Measurements from ENCODE around the gene TOMM40. TPM values are rescaled to one million over a fixed set of nuclear protein-coding genes. Genes with fewer than 3 reads are reported as not detected.
A peak's percentile ranks its signal among the peaks of the same experiment; 100 is the strongest.

The TOMM40 gene
- total and polyA plus RNA-seq, 2 of the 13 experiments (the other 11 are each of a cell fraction or from before 2014, with no cell fraction given) = 72.0 to 110 TPM

DNA sequence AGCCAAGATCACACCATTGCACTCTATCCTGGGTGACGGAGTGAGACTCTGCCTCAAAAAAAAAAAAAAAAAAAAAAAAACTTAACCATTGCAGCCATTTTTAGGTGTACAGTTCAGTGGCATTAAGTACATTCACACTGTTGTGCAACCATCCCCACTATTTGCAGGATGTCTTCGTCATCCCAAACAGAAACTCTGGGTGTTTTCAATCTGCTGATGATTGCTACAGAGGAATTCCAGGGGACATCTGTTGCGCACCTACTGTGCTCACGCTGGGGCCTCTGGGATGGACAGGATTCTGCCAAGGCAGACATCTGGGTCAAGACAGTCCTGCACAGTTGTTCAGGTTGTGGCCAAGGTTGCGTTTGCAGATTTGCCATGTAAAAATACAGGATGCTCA is 48.6 kb downstream of the TOMM40 start (continued):
- TF ChIP-seq, protein P1, sequence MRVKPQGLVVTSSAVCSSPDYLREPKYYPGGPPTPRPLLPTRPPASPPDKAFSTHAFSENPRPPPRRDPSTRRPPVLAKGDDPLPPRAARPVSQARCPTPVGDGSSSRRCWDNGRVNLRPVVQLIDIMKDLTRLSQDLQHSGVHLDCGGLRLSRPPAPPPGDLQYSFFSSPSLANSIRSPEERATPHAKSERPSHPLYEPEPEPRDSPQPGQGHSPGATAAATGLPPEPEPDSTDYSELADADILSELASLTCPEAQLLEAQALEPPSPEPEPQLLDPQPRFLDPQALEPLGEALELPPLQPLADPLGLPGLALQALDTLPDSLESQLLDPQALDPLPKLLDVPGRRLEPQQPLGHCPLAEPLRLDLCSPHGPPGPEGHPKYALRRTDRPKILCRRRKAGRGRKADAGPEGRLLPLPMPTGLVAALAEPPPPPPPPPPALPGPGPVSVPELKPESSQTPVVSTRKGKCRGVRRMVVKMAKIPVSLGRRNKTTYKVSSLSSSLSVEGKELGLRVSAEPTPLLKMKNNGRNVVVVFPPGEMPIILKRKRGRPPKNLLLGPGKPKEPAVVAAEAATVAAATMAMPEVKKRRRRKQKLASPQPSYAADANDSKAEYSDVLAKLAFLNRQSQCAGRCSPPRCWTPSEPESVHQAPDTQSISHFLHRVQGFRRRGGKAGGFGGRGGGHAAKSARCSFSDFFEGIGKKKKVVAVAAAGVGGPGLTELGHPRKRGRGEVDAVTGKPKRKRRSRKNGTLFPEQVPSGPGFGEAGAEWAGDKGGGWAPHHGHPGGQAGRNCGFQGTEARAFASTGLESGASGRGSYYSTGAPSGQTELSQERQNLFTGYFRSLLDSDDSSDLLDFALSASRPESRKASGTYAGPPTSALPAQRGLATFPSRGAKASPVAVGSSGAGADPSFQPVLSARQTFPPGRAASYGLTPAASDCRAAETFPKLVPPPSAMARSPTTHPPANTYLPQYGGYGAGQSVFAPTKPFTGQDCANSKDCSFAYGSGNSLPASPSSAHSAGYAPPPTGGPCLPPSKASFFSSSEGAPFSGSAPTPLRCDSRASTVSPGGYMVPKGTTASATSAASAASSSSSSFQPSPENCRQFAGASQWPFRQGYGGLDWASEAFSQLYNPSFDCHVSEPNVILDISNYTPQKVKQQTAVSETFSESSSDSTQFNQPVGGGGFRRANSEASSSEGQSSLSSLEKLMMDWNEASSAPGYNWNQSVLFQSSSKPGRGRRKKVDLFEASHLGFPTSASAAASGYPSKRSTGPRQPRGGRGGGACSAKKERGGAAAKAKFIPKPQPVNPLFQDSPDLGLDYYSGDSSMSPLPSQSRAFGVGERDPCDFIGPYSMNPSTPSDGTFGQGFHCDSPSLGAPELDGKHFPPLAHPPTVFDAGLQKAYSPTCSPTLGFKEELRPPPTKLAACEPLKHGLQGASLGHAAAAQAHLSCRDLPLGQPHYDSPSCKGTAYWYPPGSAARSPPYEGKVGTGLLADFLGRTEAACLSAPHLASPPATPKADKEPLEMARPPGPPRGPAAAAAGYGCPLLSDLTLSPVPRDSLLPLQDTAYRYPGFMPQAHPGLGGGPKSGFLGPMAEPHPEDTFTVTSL (CRISPR knock-in tag; IDR thresholded peaks at IDR 0.05; ENCODE audit: borderline replicate concordance) = no peak
- TF ChIP-seq MED1 (CRISPR knock-in tag; IDR thresholded peaks at IDR 0.05) = peak; percentile 73; the same call in 1 of the 2 replicates
- TF ChIP-seq BCL6 (CRISPR knock-in tag; IDR thresholded peaks at IDR 0.05) = peak; percentile 44; the same call in 1 of the 2 replicates
- TF ChIP-seq PRPF4 (IDR thresholded peaks at IDR 0.05; ENCODE audit: low read depth, low read length, poor library complexity, severe bottlenecking) = no peak
- TF ChIP-seq ZNF326 (CRISPR knock-in tag; IDR thresholded peaks at IDR 0.05; ENCODE audit: borderline replicate concordance) = no peak
- no peak for TF ChIP-seq ETV6 (CRISPR knock-in tag; conservative IDR thresholded peaks at IDR 0.05)
- TF ChIP-seq ZNF564 (CRISPR knock-in tag; IDR thresholded peaks at IDR 0.05) = no peak
- TF ChIP-seq MAF1 (CRISPR knock-in tag; IDR thresholded peaks at IDR 0.05; ENCODE audit: borderline replicate concordance) = no peak
- TF ChIP-seq NFIC (IDR thresholded peaks at IDR 0.05; ENCODE audit: low read length) = 0 out of 2 replicates have a peak, but pooled peaks have one; percentile 18
- no peak for TF ChIP-seq TSC22D2 (CRISPR knock-in tag; IDR thresholded peaks at IDR 0.05; ENCODE audit: borderline replicate concordance)
- TF ChIP-seq ZSCAN30 (CRISPR knock-in tag; IDR thresholded peaks at IDR 0.05) = no peak
- peak; percentile 98 for TF ChIP-seq ZKSCAN1 (IDR thresholded peaks at IDR 0.05; ENCODE audit: low read length)
- TF ChIP-seq ARNT2 (CRISPR knock-in tag; IDR thresholded peaks at IDR 0.05; ENCODE audit: low read depth) = no peak
- TF ChIP-seq HDAC6 (IDR thresholded peaks at IDR 0.05; ENCODE audit: low read depth, low read length) = no peak
- TF ChIP-seq, protein P2, sequence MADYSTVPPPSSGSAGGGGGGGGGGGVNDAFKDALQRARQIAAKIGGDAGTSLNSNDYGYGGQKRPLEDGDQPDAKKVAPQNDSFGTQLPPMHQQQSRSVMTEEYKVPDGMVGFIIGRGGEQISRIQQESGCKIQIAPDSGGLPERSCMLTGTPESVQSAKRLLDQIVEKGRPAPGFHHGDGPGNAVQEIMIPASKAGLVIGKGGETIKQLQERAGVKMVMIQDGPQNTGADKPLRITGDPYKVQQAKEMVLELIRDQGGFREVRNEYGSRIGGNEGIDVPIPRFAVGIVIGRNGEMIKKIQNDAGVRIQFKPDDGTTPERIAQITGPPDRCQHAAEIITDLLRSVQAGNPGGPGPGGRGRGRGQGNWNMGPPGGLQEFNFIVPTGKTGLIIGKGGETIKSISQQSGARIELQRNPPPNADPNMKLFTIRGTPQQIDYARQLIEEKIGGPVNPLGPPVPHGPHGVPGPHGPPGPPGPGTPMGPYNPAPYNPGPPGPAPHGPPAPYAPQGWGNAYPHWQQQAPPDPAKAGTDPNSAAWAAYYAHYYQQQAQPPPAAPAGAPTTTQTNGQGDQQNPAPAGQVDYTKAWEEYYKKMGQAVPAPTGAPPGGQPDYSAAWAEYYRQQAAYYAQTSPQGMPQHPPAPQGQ (CRISPR knock-in tag; IDR thresholded peaks at IDR 0.05; ENCODE audit: borderline replicate concordance) = no peak
- TF ChIP-seq, protein P3, sequence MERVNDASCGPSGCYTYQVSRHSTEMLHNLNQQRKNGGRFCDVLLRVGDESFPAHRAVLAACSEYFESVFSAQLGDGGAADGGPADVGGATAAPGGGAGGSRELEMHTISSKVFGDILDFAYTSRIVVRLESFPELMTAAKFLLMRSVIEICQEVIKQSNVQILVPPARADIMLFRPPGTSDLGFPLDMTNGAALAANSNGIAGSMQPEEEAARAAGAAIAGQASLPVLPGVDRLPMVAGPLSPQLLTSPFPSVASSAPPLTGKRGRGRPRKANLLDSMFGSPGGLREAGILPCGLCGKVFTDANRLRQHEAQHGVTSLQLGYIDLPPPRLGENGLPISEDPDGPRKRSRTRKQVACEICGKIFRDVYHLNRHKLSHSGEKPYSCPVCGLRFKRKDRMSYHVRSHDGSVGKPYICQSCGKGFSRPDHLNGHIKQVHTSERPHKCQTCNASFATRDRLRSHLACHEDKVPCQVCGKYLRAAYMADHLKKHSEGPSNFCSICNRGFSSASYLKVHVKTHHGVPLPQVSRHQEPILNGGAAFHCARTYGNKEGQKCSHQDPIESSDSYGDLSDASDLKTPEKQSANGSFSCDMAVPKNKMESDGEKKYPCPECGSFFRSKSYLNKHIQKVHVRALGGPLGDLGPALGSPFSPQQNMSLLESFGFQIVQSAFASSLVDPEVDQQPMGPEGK (CRISPR knock-in tag; IDR thresholded peaks at IDR 0.05) = 0 out of 2 replicates have a peak, but pooled peaks have one; percentile 33
- TF ChIP-seq, protein P4, sequence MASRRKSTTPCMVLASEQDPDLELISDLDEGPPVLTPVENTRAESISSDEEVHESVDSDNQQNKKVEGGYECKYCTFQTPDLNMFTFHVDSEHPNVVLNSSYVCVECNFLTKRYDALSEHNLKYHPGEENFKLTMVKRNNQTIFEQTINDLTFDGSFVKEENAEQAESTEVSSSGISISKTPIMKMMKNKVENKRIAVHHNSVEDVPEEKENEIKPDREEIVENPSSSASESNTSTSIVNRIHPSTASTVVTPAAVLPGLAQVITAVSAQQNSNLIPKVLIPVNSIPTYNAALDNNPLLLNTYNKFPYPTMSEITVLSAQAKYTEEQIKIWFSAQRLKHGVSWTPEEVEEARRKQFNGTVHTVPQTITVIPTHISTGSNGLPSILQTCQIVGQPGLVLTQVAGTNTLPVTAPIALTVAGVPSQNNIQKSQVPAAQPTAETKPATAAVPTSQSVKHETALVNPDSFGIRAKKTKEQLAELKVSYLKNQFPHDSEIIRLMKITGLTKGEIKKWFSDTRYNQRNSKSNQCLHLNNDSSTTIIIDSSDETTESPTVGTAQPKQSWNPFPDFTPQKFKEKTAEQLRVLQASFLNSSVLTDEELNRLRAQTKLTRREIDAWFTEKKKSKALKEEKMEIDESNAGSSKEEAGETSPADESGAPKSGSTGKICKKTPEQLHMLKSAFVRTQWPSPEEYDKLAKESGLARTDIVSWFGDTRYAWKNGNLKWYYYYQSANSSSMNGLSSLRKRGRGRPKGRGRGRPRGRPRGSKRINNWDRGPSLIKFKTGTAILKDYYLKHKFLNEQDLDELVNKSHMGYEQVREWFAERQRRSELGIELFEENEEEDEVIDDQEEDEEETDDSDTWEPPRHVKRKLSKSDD (CRISPR knock-in tag; IDR thresholded peaks at IDR 0.05; ENCODE audit: low read depth) = peak; percentile 69; the same call in 1 of the 2 replicates

Measured in HepG2 (cell line).